AG04449 (cell line): ENCODE measurements around the gene FXYD6.

Experiments
- CTCF ChIA-PET: fragments of 350-600 bp; formaldehyde crosslinking; extraction: SDS; loops from one replicate; lab custom pipeline; 2021; ENCODE audit warnings: antibody characterized with exemption; lab: Yijun Ruan, JAX
- POLR2A ChIA-PET: fragments of 400-600, 350-600 bp; formaldehyde crosslinking; extraction: SDS; loops from one replicate; lab custom pipeline; 2020; ENCODE audit warnings: antibody characterized with exemption, inconsistent platforms; lab: Yijun Ruan, JAX
- DNase-seq: peaks from one replicate; pipeline ENCODE4 v3.0.0-alpha.2; 2010; ENCODE audit warnings: low read depth, low spot score
- H3K4me3 ChIP-seq: 2 replicates; pipeline ENCODE4 v1.5.1; 2011; ENCODE audit warnings: low read depth, mild to moderate bottlenecking, control low read depth, low read length
- CTCF ChIP-seq: IDR thresholded peaks from one replicate; pipeline ENCODE4 v1.5.1; 2011; ENCODE audit warnings: mild to moderate bottlenecking, moderate library complexity, low read length, control low read depth, inconsistent platforms; ENCODE audit not compliant: insufficient read depth; ENCODE audit errors: missing control alignments

The FXYD6 gene

GRCh38 chr11:117838901-117839300, 37.6 kb downstream of the FXYD6 start:
- CTCF ChIA-PET = interaction anchor here (9.6 kb wide), 1 partner anchor 110 kb away, joined by 341 read pairs; no protein-coding TSS in a partner anchor
- POLR2A ChIA-PET = no interaction called here
- no peak overlapping the region for H3K4me3 ChIP-seq
- TF ChIP-seq CTCF = no peak
- no peak for DNase-seq

GRCh38 chr11:117837791-117838190, 38.7 kb downstream of the FXYD6 start:
- ChIA-PET POLR2A (no interaction called here), CTCF (no interaction called here)
- DNase-seq = no peak
- TF ChIP-seq CTCF = no peak
- H3K4me3 ChIP-seq = no peak overlapping the region

GRCh38 chr11:117837070-117837776, 39.2 kb downstream of the FXYD6 start:
- no peak overlapping the region for H3K4me3 ChIP-seq
- ChIA-PET CTCF (no interaction called here), POLR2A (no interaction called here)
- no peak for DNase-seq
- no peak for TF ChIP-seq CTCF

GRCh38 chr11:117836077-117836960, 40.1 kb downstream of the FXYD6 start:
- CTCF ChIA-PET = interaction anchor here (5.4 to 9.5 kb wide), 2 partner anchors 7 to 18 kb away, joined by 43 to 82 read pairs; no protein-coding TSS in a partner anchor
- POLR2A ChIA-PET = no interaction called here
- no peak for DNase-seq
- H3K4me3 ChIP-seq = no peak overlapping the region
- no peak for TF ChIP-seq CTCF

GRCh38 chr11:117835576-117835975, 40.9 kb downstream of the FXYD6 start:
- POLR2A ChIA-PET = no interaction called here
- TF ChIP-seq CTCF = no peak
- no peak overlapping the region for H3K4me3 ChIP-seq
- CTCF ChIA-PET = interaction anchor here (4.1 to 9.5 kb wide), 3 partner anchors 8 to 112 kb away, joined by 21 to 82 read pairs (median 43); no protein-coding TSS in a partner anchor
- no peak for DNase-seq

- no peak overlapping the region for H3K4me3 ChIP-seq
- no peak for DNase-seq
- no peak for TF ChIP-seq CTCF
- POLR2A ChIA-PET = no interaction called here
- CTCF ChIA-PET = interaction anchor here (0.7 to 9.5 kb wide), 5 partner anchors 8 to 112 kb away, joined by 3 to 82 read pairs (median 21); no protein-coding TSS in a partner anchor
Measured at GRCh38 chr11:117834838-117835443, 41.5 kb downstream of the FXYD6 start.
